ENCODE results near the gene CGREF1. TPM values are rescaled to one million over a fixed set of nuclear protein-coding genes. Genes with fewer than 3 reads are reported as not detected.

Gene CGREF1
- total RNA-seq, 4 donors from 2014 or later = 0.50 to 1.4 (median 0.92) TPM; not detected in 1

- WGBS = 94% methylated on average over 5 of the region's 5 CpGs
- Histone ChIP-seq H3K27ac (replicated peaks in 1 of 4) (no peak overlapping the region), H3K9me3 (no peaks in the 10 kb centered on the region), H3K27me3 (no peaks in the 10 kb centered on the region), H3K4me3 (no peak overlapping the region), H3K4me1 (peaks cover 32 to 58% (median 50%) of the 10 kb centered on the region in 4 donors), H3K36me3 (peaks cover 5 to 61% (median 40%) of the 10 kb centered on the region in 4 donors)
- DNase-seq (ENCODE audit: extremely low spot score) = no peak
- intact Hi-C loops (cut with DNase I) = no loop called here
- TF ChIP-seq EP300 (IDR thresholded peaks at IDR 0.05) (no peak), POLR2A (IDR thresholded peaks at IDR 0.05; ENCODE audit: low read depth) (no peak)
These were observed 51.5 kb downstream of the CGREF1 start for GRCh38 chr2:27067385-27067784.

GRCh38 chr2:27065128-27065527 is 53.8 kb downstream of the CGREF1 start:
- no peaks in the 10 kb centered on the region for H3K27me3 ChIP-seq
- intact Hi-C loops (cut with DNase I) = no loop called here
- H3K27ac ChIP-seq (replicated peaks in 1 of 4) = no peak overlapping the region
- DNase-seq (ENCODE audit: extremely low spot score) = no peak
- H3K9me3 ChIP-seq = no peaks in the 10 kb centered on the region
- H3K36me3 ChIP-seq = peaks cover 5 to 65% (median 47%) of the 10 kb centered on the region in 4 donors
- 85% methylated on average over 3 of the region's 3 CpGs for WGBS
- H3K4me3 ChIP-seq = no peak overlapping the region
- peaks cover 19 to 42% (median 36%) of the 10 kb centered on the region in 4 donors for H3K4me1 ChIP-seq
- TF ChIP-seq POLR2A (IDR thresholded peaks at IDR 0.05; ENCODE audit: low read depth) (no peak), POLR2AphosphoS5 (IDR thresholded peaks at IDR 0.05) (no peak), EP300 (IDR thresholded peaks at IDR 0.05) (no peak), CTCF (IDR thresholded peaks at IDR 0.05) (no peak)

- Histone ChIP-seq H3K27ac (replicated peaks in 1 of 4) (no peak overlapping the region), H3K4me1 (peaks cover 0 to 24% (median 11%) of the 10 kb centered on the region in 4 donors), H3K9me3 (no peaks in the 10 kb centered on the region), H3K4me3 (no peak overlapping the region), H3K27me3 (no peaks in the 10 kb centered on the region), H3K36me3 (peaks cover 17 to 68% (median 59%) of the 10 kb centered on the region in 4 donors)
- peak in 1 of 2 donors; percentile 15 for TF ChIP-seq POLR2AphosphoS5 (IDR thresholded peaks at IDR 0.05)
- TF ChIP-seq POLR2A (IDR thresholded peaks at IDR 0.05; ENCODE audit: low read depth) = no peak
- no peak for TF ChIP-seq CTCF (IDR thresholded peaks at IDR 0.05)
- no peak for TF ChIP-seq EP300 (IDR thresholded peaks at IDR 0.05)
- intact Hi-C loops (cut with DNase I) = no loop called here
- 94% methylated on average over 3 of the region's 3 CpGs for WGBS
- DNase-seq (ENCODE audit: extremely low spot score) = no peak
These were observed 58.6 kb downstream of the CGREF1 start for GRCh38 chr2:27060323-27060722.

GRCh38 chr2:27059141-27059820 is 59.6 kb downstream of the CGREF1 start:
- Histone ChIP-seq H3K9me3 (no peaks in the 10 kb centered on the region), H3K4me1 (peaks cover 0 to 27% (median 10%) of the 10 kb centered on the region in 4 donors), H3K4me3 (no peak overlapping the region), H3K36me3 (peaks cover 17 to 72% (median 65%) of the 10 kb centered on the region in 4 donors), H3K27me3 (no peaks in the 10 kb centered on the region), H3K27ac (replicated peaks in 1 of 4) (peak overlapping the region in 1 of 4 donors; percentile 16)
- TF ChIP-seq POLR2AphosphoS5 (IDR thresholded peaks at IDR 0.05) (no peak), POLR2A (IDR thresholded peaks at IDR 0.05; ENCODE audit: low read depth) (no peak), EP300 (IDR thresholded peaks at IDR 0.05) (no peak), CTCF (IDR thresholded peaks at IDR 0.05) (no peak)
- 81% methylated on average over 15 of the region's 15 CpGs for WGBS
- intact Hi-C loops (cut with DNase I) = no loop called here
- no peak for DNase-seq (ENCODE audit: extremely low spot score)

- Histone ChIP-seq H3K36me3 (peaks cover 17 to 82% (median 76%) of the 10 kb centered on the region in 4 donors), H3K4me1 (peaks cover 0 to 27% (median 4%) of the 10 kb centered on the region in 4 donors), H3K27me3 (no peaks in the 10 kb centered on the region), H3K27ac (replicated peaks in 1 of 4) (no peak overlapping the region), H3K9me3 (no peaks in the 10 kb centered on the region), H3K4me3 (no peak overlapping the region)
- 90% methylated on average over 10 of the region's 10 CpGs for WGBS
- intact Hi-C loops (cut with DNase I) = no loop called here
- no peak for DNase-seq (ENCODE audit: extremely low spot score)
- no peak for TF ChIP-seq POLR2A (IDR thresholded peaks at IDR 0.05; ENCODE audit: low read depth)
- no peak for TF ChIP-seq EP300 (IDR thresholded peaks at IDR 0.05)
- no peak for TF ChIP-seq POLR2AphosphoS5 (IDR thresholded peaks at IDR 0.05)
These were observed 60.7 kb downstream of the CGREF1 start for GRCh38 chr2:27058210-27058609.
